GM23248 (cell line): ENCODE data around the gene ZBTB43.

Experiments
- EZH2 ChIP-seq: fragments of 200-600 bp; sonication (generic); IDR thresholded peaks from 2 replicates; pipeline ENCODE4 v1.6.1; 2018; ENCODE audit warnings: antibody characterized with exemption, mild to moderate bottlenecking; ENCODE audit not compliant: insufficient read depth, poor library complexity, severe bottlenecking
- EZH2phosphoT487 ChIP-seq: fragments of 200-600 bp; sonication (generic); IDR thresholded peaks from 2 replicates; pipeline ENCODE4 v1.6.1; 2018; ENCODE audit warnings: antibody characterized with exemption, moderate library complexity, mild to moderate bottlenecking, low read depth; ENCODE audit not compliant: insufficient read depth

GRCh38 chr9:126859111-126859510 is 54.3 kb downstream of the ZBTB43 start:
- TF ChIP-seq EZH2 (no peak), EZH2phosphoT487 (no peak)
